NCI-H187 (cell line): Measurements from ENCODE around the gene NUDT15.
"Not testable (repeated sequence)": the region's sequence is repeated elsewhere in the genome, so short reads cannot be mapped to it uniquely, and the experiment has no call there.

Experiments used
- DNase-seq, 2 experiments: peaks; one replicate each; lab custom pipeline; 2025; lab: John Stamatoyannopoulos, UW

The NUDT15 gene

GRCh38 chr13:48037346-48038173, at the start of gene NUDT15:
Gene NUDT15, plus strand, starts transcription at chr13:48037726. Its CDS starts 21 bp downstream, at chr13:48037747.
- peak; percentile 88 to 92 for DNase-seq

- no peak for DNase-seq
Measured at GRCh38 chr13:47990427-47990826, 47.1 kb upstream of the NUDT15 start.

GRCh38 chr13:47990920-47991466, 46.5 kb upstream of the NUDT15 start:
- no peak for DNase-seq

GRCh38 chr13:47991859-47992258, 45.7 kb upstream of the NUDT15 start:
- no peak for DNase-seq

GRCh38 chr13:47997384-47997783, 40.1 kb upstream of the NUDT15 start:
- DNase-seq = no peak

- no peak for DNase-seq
Measured at GRCh38 chr13:47999973-48000372, 37.6 kb upstream of the NUDT15 start.

GRCh38 chr13:48000559-48001113, 36.9 kb upstream of the NUDT15 start:
- no peak for DNase-seq

GRCh38 chr13:48001114-48001881, 36.2 kb upstream of the NUDT15 start, which contains the start of gene SUCLA2:
Gene SUCLA2, minus strand, starts transcription at chr13:48001273. Its CDS starts 4 bp downstream, at chr13:48001269.
- DNase-seq = peak; percentile 60 to 89

GRCh38 chr13:48001999-48002398, 35.5 kb upstream of the NUDT15 start:
- DNase-seq = not testable (repeated sequence)

- DNase-seq = no peak
Measured at GRCh38 chr13:48004201-48004600, 33.3 kb upstream of the NUDT15 start.

- DNase-seq = no peak
Measured at GRCh38 chr13:48006396-48006795, 31.1 kb upstream of the NUDT15 start.

- DNase-seq = no peak
Measured at GRCh38 chr13:48009284-48009683, 28.2 kb upstream of the NUDT15 start.

- DNase-seq = no peak
Measured at GRCh38 chr13:48010698-48011097, 26.8 kb upstream of the NUDT15 start.

GRCh38 chr13:48012668-48013067, 24.9 kb upstream of the NUDT15 start:
- DNase-seq = no peak

GRCh38 chr13:48014359-48014758, 23.2 kb upstream of the NUDT15 start:
- DNase-seq = no peak

- no peak for DNase-seq
Measured at GRCh38 chr13:48018637-48019036, 18.9 kb upstream of the NUDT15 start.

GRCh38 chr13:48019796-48020195, 17.7 kb upstream of the NUDT15 start:
- no peak for DNase-seq

- no peak for DNase-seq
Measured at GRCh38 chr13:48028066-48028465, 9.5 kb upstream of the NUDT15 start.

GRCh38 chr13:48029859-48030258, 7.7 kb upstream of the NUDT15 start:
- DNase-seq = no peak

- DNase-seq = no peak
Measured at GRCh38 chr13:48038761-48039160, 1.2 kb downstream of the NUDT15 start.

GRCh38 chr13:48040049-48040448, 2.5 kb downstream of the NUDT15 start:
- DNase-seq = no peak

- no peak for DNase-seq
Measured at GRCh38 chr13:48040896-48041295, 3.4 kb downstream of the NUDT15 start.
